MM.1S (cell line): ENCODE data around the gene FBXL20.

Source experiments
- DNase-seq: peaks from one replicate; pipeline ENCODE4 v3.0.0-alpha.2; 2015
- H2AFZ ChIP-seq: fragments of 300-600 bp; sonication (generic); 2 replicates; pipeline ENCODE4 v1.6.0; 2016; ENCODE audit warnings: antibody characterized with exemption, low read length
- H3F3A ChIP-seq: fragments of 300-600 bp; sonication (generic); 2 replicates; pipeline ENCODE4 v1.6.1; 2016; ENCODE audit warnings: mild to moderate bottlenecking, antibody characterized with exemption, low read length, moderate library complexity, mixed read lengths; ENCODE audit not compliant: insufficient read depth
- H3K27ac ChIP-seq: fragments of 300-600 bp; sonication (generic); 2 replicates; pipeline ENCODE4 v1.5.1; 2016; ENCODE audit warnings: mild to moderate bottlenecking, low read length
- H3K27me3 ChIP-seq: fragments of 300-600 bp; sonication (generic); replicated peaks from 2 replicates; pipeline ENCODE4 v1.6.0; 2016; ENCODE audit warnings: low read length; ENCODE audit not compliant: insufficient read depth
- H3K36me3 ChIP-seq: fragments of 300-600 bp; sonication (generic); replicated peaks from 2 replicates; pipeline ENCODE4 v1.6.1; 2016; ENCODE audit warnings: mild to moderate bottlenecking, low read length, mixed read lengths; ENCODE audit not compliant: insufficient read depth
- H3K4me1 ChIP-seq: fragments of 300-600 bp; sonication (generic); 2 replicates; pipeline ENCODE4 v1.6.1; 2016; ENCODE audit warnings: low read length, mixed read lengths
- H3K4me2 ChIP-seq: fragments of 300-600 bp; sonication (generic); 2 replicates; pipeline ENCODE4 v1.6.0; 2016; ENCODE audit warnings: low read depth, low read length
- H3K4me3 ChIP-seq: fragments of 300-600 bp; sonication (generic); 2 replicates; pipeline ENCODE4 v1.5.1; 2016; ENCODE audit warnings: low read length, mixed read lengths
- H3K79me2 ChIP-seq: fragments of 300-600 bp; sonication (generic); 2 replicates; pipeline ENCODE4 v1.6.1; 2016; ENCODE audit warnings: mixed run types, low read length, mixed read lengths
- H3K9ac ChIP-seq: fragments of 300-600 bp; sonication (generic); 2 replicates; pipeline ENCODE4 v1.6.1; 2016; ENCODE audit warnings: low read length, mixed read lengths
- H3K9me2 ChIP-seq: fragments of 300-600 bp; sonication (generic); replicated peaks from 2 replicates; pipeline ENCODE4 v1.6.1; 2016; ENCODE audit warnings: mild to moderate bottlenecking, low read length, mixed read lengths; ENCODE audit not compliant: insufficient read depth
- H3K9me3 ChIP-seq: fragments of 300-600 bp; sonication (generic); replicated peaks from 2 replicates; pipeline ENCODE4 v1.6.1; 2016; ENCODE audit warnings: mild to moderate bottlenecking, low read length, mixed read lengths; ENCODE audit not compliant: insufficient read depth
- H4K20me1 ChIP-seq: fragments of 300-600 bp; sonication (generic); 2 replicates; pipeline ENCODE4 v1.6.1; 2016; ENCODE audit warnings: mild to moderate bottlenecking, low read length, moderate library complexity, mixed read lengths; ENCODE audit not compliant: insufficient read depth
- CTCF ChIP-seq: fragments of 300-600 bp; sonication (generic); IDR thresholded peaks from 2 replicates; pipeline ENCODE4 v1.5.1; 2016; ENCODE audit warnings: antibody characterized with exemption, low read length, mixed read lengths
- EZH2 ChIP-seq: fragments of 300-600 bp; sonication (generic); optimal IDR thresholded peaks from 2 replicates; pipeline ENCODE3; 2017; ENCODE audit warnings: low read depth, mild to moderate bottlenecking, antibody characterized with exemption, low read length, mixed read lengths
- EZH2phosphoT487 ChIP-seq: fragments of 300-600 bp; sonication (generic); IDR thresholded peaks from 2 replicates; pipeline ENCODE4 v1.6.1; 2018; ENCODE audit warnings: antibody characterized with exemption, low read length

FBXL20 gene

GRCh38 chr17:39227364-39227919 lies 174.0 kb downstream of the FBXL20 start:
- H4K20me1 ChIP-seq = no peaks in the 10 kb centered on the region
- no peak overlapping the region for H3K4me2 ChIP-seq
- H3F3A ChIP-seq = no peaks in the 10 kb centered on the region
- no peak overlapping the region for H3K9ac ChIP-seq
- TF ChIP-seq CTCF (no peak), EZH2phosphoT487 (no peak), EZH2 (no peak)
- peaks cover 42% of the 10 kb centered on the region for H3K27me3 ChIP-seq
- no peak for DNase-seq
- no peak overlapping the region for H3K27ac ChIP-seq
- no peaks in the 10 kb centered on the region for H3K79me2 ChIP-seq
- no peaks in the 10 kb centered on the region for H3K9me3 ChIP-seq
- no peak overlapping the region for H3K4me3 ChIP-seq
- H2AFZ ChIP-seq = no peak overlapping the region
- H3K4me1 ChIP-seq = 0 out of 2 replicates have a peak, but pooled peaks cover 3% of the 10 kb centered on the region
- H3K36me3 ChIP-seq = no peaks in the 10 kb centered on the region
- H3K9me2 ChIP-seq = no peaks in the 10 kb centered on the region

DNA sequence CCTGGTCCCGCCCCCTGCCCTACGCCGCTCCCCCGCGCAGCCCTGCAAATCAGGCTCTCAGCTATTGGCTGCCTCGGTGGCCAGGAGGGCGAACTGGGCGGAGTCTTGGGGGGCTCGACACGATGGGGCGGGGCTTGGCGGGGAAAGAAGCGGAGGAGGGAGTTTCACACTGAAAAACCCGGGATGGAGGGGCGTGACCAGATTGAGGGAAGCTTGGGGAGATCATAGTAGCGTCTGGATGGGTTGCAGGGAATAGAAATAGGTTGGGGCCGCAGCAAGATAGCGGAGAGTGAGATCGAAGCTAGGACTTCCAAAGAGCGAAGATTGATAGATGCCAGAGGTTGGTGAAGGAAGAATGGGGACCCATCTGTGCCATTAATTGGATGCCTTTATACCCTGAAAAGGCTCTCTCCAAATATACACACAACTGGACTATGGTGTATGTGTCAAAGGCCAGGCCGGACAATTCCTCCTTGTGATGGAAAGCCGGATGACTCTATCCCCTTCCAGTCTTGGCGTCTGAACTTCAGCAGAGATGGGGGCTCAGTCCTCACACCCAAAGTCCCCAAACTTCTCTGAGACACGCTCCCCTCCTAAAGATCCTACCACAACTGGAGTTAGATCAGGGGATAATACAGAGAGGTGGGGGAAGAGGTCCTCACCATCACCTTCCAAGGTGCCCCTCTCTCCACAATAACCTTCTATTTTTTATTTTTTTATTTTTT lies 175.3 kb downstream of the FBXL20 start:
- Histone ChIP-seq H3K4me2 (no peak overlapping the region; the same call in 1 of the 2 replicates), H3K9ac (no peak overlapping the region)
- TF ChIP-seq EZH2 (no peak), EZH2phosphoT487 (no peak), CTCF (no peak)

GRCh38 chr17:39225308-39225958 lies 176.0 kb downstream of the FBXL20 start, which contains the start of gene STAC2:
STAC2 (minus strand) TSS chr17:39225945; CDS start chr17:39225502, 443 bp downstream.
- H3K4me1 ChIP-seq = no peaks in the 10 kb centered on the region
- H3K27me3 ChIP-seq = peaks cover 42% of the 10 kb centered on the region
- no peak within 1 kb of the TSS for H3K9ac ChIP-seq
- no peak for DNase-seq
- H3K4me2 ChIP-seq = no peak within 1 kb of the TSS; the same call in 1 of the 2 replicates
- no peaks in the 10 kb centered on the region for H3F3A ChIP-seq
- no peaks in the 10 kb centered on the region for H3K9me3 ChIP-seq
- no peaks in the 10 kb centered on the region for H3K9me2 ChIP-seq
- H2AFZ ChIP-seq = no peak within 1 kb of the TSS
- no peaks in the 10 kb centered on the region for H3K79me2 ChIP-seq
- H4K20me1 ChIP-seq = no peaks in the 10 kb centered on the region
- H3K4me3 ChIP-seq = no peak within 1 kb of the TSS
- TF ChIP-seq CTCF (no peak), EZH2phosphoT487 (no peak), EZH2 (peak; percentile 68)
- H3K27ac ChIP-seq = no peak within 1 kb of the TSS
- H3K36me3 ChIP-seq = no peaks in the 10 kb centered on the region

More for the DNA sequence above, 175.3 kb downstream of the FBXL20 start:
- Histone ChIP-seq H3K36me3 (no peaks in the 10 kb centered on the region), H3K4me3 (no peak overlapping the region), H2AFZ (no peak overlapping the region), H3K9me2 (no peaks in the 10 kb centered on the region), H3K27me3 (peaks cover 42% of the 10 kb centered on the region), H3K9me3 (no peaks in the 10 kb centered on the region), H4K20me1 (no peaks in the 10 kb centered on the region), H3K27ac (no peak overlapping the region), H3F3A (no peaks in the 10 kb centered on the region), H3K4me1 (no peaks in the 10 kb centered on the region), H3K79me2 (no peaks in the 10 kb centered on the region)
- DNase-seq = no peak
